DOHH2 (cell line): ENCODE data around the gene MRPL49.

ENCODE experiments used
- H3F3A ChIP-seq: fragments of 200-600 bp; sonication (generic), shearing (Covaris generic); 2 replicates; pipeline ENCODE4 v1.6.0; 2016; ENCODE audit warnings: antibody characterized with exemption, mild to moderate bottlenecking; ENCODE audit not compliant: control insufficient read depth, insufficient read depth
- H3K27ac ChIP-seq: fragments of 200-600 bp; sonication (generic); 2 replicates; pipeline ENCODE4 v1.5.1; 2014; ENCODE audit warnings: low read depth, mild to moderate bottlenecking, low read length, moderate library complexity
- H3K27me3 ChIP-seq: fragments of 200-600 bp; sonication (generic); 2 replicates; pipeline ENCODE4 v1.6.1; 2014; ENCODE audit warnings: mild to moderate bottlenecking, low read length, mixed read lengths; ENCODE audit not compliant: control insufficient read depth
- H3K36me3 ChIP-seq: fragments of 200-600 bp; sonication (generic); 2 replicates; pipeline ENCODE4 v1.6.1; 2014; ENCODE audit warnings: mild to moderate bottlenecking, low read length, moderate library complexity, mixed read lengths; ENCODE audit not compliant: control insufficient read depth
- H3K4me1 ChIP-seq: fragments of 200-600 bp; sonication (generic); 2 replicates; pipeline ENCODE4 v1.6.1; 2014; ENCODE audit warnings: mild to moderate bottlenecking, low read length, mixed read lengths; ENCODE audit not compliant: control insufficient read depth
- H3K4me2 ChIP-seq: fragments of 200-600 bp; sonication (generic); 2 replicates; pipeline ENCODE4 v1.6.0; 2014; ENCODE audit warnings: mild to moderate bottlenecking, low read length, moderate library complexity
- H3K4me3 ChIP-seq: fragments of 200-600 bp; sonication (generic); 2 replicates; pipeline ENCODE4 v1.5.1; 2014; ENCODE audit warnings: mild to moderate bottlenecking, low read length, mixed read lengths
- H3K79me2 ChIP-seq: fragments of 200-600 bp; sonication (generic); 2 replicates; pipeline ENCODE4 v1.6.1; 2014; ENCODE audit warnings: mild to moderate bottlenecking, low read length, mixed read lengths; ENCODE audit not compliant: control insufficient read depth
- H3K9me2 ChIP-seq: fragments of 200-600 bp; sonication (generic); replicated peaks from 2 replicates; pipeline ENCODE4 v1.6.1; 2014; ENCODE audit warnings: mild to moderate bottlenecking, low read length, mixed read lengths; ENCODE audit not compliant: control insufficient read depth
- H3K9me3 ChIP-seq: fragments of 200-600 bp; sonication (generic); 2 replicates; pipeline ENCODE4 v1.6.1; 2014; ENCODE audit warnings: antibody characterized with exemption, low read length, mixed read lengths; ENCODE audit not compliant: control insufficient read depth, insufficient read depth
- H4K20me1 ChIP-seq: fragments of 200-600 bp; sonication (generic); 2 replicates; pipeline ENCODE4 v1.6.0; 2014; ENCODE audit warnings: low read depth, mild to moderate bottlenecking, antibody characterized with exemption, low read length, moderate library complexity; ENCODE audit not compliant: control insufficient read depth, insufficient read depth
- EZH2phosphoT487 ChIP-seq: fragments of 200-600 bp; sonication (generic); IDR thresholded peaks from 2 replicates; pipeline ENCODE4 v1.6.1; 2017; ENCODE audit warnings: borderline replicate concordance, mild to moderate bottlenecking, antibody characterized with exemption, low read length, moderate library complexity, mixed read lengths
- TF ChIP-seq, protein P1 (sequence below): fragments of 200-600 bp; sonication (generic); IDR thresholded peaks from one replicate; pipeline ENCODE4 v1.5.1; 2014; ENCODE audit warnings: antibody characterized with exemption, mild to moderate bottlenecking, low read depth, low read length; ENCODE audit not compliant: poor library complexity, severe bottlenecking

MRPL49 gene

GRCh38 chr11:65152122-65152521 is 30.0 kb downstream of the MRPL49 start:
- Histone ChIP-seq H3K4me1 (peaks cover 55% of the 10 kb centered on the region), H4K20me1 (no peaks in the 10 kb centered on the region), H3K27ac (no peak overlapping the region), H3K9me3 (peaks cover 3% of the 10 kb centered on the region; the same call in 1 of the 2 replicates), H3K36me3 (no peaks in the 10 kb centered on the region), H3K27me3 (no peaks in the 10 kb centered on the region), H3F3A (peaks cover 24% of the 10 kb centered on the region), H3K79me2 (no peaks in the 10 kb centered on the region), H3K4me2 (peak overlapping the region; percentile 60), H3K4me3 (peak overlapping the region; percentile 28), H3K9me2 (no peaks in the 10 kb centered on the region)
- TF ChIP-seq, protein P1, sequence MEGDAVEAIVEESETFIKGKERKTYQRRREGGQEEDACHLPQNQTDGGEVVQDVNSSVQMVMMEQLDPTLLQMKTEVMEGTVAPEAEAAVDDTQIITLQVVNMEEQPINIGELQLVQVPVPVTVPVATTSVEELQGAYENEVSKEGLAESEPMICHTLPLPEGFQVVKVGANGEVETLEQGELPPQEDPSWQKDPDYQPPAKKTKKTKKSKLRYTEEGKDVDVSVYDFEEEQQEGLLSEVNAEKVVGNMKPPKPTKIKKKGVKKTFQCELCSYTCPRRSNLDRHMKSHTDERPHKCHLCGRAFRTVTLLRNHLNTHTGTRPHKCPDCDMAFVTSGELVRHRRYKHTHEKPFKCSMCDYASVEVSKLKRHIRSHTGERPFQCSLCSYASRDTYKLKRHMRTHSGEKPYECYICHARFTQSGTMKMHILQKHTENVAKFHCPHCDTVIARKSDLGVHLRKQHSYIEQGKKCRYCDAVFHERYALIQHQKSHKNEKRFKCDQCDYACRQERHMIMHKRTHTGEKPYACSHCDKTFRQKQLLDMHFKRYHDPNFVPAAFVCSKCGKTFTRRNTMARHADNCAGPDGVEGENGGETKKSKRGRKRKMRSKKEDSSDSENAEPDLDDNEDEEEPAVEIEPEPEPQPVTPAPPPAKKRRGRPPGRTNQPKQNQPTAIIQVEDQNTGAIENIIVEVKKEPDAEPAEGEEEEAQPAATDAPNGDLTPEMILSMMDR, result no peak
- TF ChIP-seq EZH2phosphoT487, result no peak

DNA sequence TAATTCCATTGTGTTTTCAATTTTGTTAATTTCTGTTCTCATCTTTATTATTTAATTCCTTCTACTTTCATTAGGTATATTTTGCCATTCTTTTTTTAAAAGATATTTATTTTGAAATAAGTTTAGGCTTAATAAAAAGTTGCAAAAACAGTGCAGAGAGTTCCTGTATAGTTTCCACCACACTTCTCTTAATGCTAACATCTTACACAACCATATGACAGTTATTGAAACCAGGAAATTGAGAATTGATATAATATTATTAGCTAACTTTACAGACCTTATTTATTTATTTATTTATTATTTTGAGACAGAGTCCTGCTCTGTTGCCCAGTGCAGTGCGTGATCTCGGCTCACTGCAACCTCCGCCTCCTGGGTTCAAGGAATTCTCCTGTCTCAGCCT is 34.1 kb downstream of the MRPL49 start:
- Histone ChIP-seq H3K27me3 (no peaks in the 10 kb centered on the region), H3K4me2 (peak overlapping the region; percentile 20; the same call in 1 of the 2 replicates), H3K4me1 (peaks cover 79% of the 10 kb centered on the region), H3K79me2 (no peaks in the 10 kb centered on the region), H3K27ac (peak overlapping the region; percentile 26; the same call in 1 of the 2 replicates), H3K9me3 (no peaks in the 10 kb centered on the region), H3K4me3 (no peak overlapping the region), H4K20me1 (no peaks in the 10 kb centered on the region), H3F3A (peaks cover 30% of the 10 kb centered on the region), H3K9me2 (no peaks in the 10 kb centered on the region), H3K36me3 (no peaks in the 10 kb centered on the region)
- TF ChIP-seq EZH2phosphoT487, result no peak
- TF ChIP-seq, protein P1, result no peak

GRCh38 chr11:65156926-65157325 is 34.8 kb downstream of the MRPL49 start:
- Histone ChIP-seq H3K36me3 (no peaks in the 10 kb centered on the region), H3K27me3 (no peaks in the 10 kb centered on the region), H3K79me2 (no peaks in the 10 kb centered on the region), H4K20me1 (no peaks in the 10 kb centered on the region), H3K9me2 (no peaks in the 10 kb centered on the region), H3K4me1 (peaks cover 73% of the 10 kb centered on the region), H3K27ac (no peak overlapping the region), H3K9me3 (no peaks in the 10 kb centered on the region), H3K4me3 (no peak overlapping the region), H3F3A (peaks cover 30% of the 10 kb centered on the region), H3K4me2 (no peak overlapping the region)
- TF ChIP-seq, protein P1, result no peak
- no peak for TF ChIP-seq EZH2phosphoT487
